ENCODE data around the gene CACNA1G.

DNA sequence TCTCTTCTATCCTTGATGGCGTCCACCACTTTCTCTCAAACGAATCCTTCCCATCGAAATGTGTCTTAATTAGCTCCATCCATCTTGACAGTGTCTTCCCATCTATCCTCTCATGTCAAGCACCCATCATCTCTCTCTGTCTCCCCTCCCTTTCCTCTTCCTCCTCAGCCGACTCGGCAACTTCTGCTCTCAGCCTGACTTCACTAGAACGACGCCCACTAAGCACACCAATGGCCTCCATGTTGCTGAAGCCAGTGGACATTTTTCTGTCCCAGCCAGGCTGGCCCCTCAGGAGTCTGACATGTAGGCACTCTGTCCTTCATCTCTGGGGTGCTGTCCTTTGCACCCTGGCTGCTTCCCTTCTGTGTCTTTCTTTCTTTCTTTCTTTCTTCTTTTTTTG lies 16.0 kb upstream of the CACNA1G start:
- TF ChIP-seq, protein P1, sequence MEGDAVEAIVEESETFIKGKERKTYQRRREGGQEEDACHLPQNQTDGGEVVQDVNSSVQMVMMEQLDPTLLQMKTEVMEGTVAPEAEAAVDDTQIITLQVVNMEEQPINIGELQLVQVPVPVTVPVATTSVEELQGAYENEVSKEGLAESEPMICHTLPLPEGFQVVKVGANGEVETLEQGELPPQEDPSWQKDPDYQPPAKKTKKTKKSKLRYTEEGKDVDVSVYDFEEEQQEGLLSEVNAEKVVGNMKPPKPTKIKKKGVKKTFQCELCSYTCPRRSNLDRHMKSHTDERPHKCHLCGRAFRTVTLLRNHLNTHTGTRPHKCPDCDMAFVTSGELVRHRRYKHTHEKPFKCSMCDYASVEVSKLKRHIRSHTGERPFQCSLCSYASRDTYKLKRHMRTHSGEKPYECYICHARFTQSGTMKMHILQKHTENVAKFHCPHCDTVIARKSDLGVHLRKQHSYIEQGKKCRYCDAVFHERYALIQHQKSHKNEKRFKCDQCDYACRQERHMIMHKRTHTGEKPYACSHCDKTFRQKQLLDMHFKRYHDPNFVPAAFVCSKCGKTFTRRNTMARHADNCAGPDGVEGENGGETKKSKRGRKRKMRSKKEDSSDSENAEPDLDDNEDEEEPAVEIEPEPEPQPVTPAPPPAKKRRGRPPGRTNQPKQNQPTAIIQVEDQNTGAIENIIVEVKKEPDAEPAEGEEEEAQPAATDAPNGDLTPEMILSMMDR (conservative IDR thresholded peaks at IDR 0.05; ENCODE audit: low read depth, low read length), result no peak
- no peak for TF ChIP-seq EZH2 (IDR thresholded peaks at IDR 0.05; ENCODE audit: low read length, unreplicated experiment)

Data from PC-3 (cell line).